ENCODE measurements around the gene TBC1D10A.

The TBC1D10A gene

DNA sequence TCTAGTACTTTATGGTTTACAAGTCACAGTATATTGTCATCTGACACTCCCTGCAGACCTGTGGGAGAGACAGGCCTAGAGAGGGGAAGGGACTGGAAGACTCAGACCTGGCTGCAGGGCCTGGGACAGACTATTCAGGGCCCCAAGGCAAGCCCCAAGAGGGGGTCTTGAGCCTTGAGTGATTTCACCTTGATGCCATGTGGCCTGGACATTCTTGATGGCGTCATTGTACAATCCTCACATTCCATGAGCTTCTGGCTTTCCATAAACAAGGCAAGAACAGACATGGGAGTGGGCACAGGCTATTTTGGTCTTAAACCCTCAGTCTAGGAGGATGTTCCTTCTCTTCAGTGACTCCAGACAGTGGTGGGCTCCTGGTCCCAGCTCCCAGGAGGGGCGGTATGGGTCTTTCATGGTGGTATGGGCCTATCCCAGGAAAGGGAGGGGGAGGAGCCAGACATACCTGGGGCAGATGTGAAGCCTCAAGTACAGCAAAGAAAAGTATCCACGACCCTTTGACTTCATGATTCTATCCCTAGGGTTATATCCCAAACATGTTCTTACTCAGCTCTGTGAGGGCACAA lies 1.8 kb upstream of the TBC1D10A start:
- TF ChIP-seq MYC (IDR thresholded peaks at IDR 0.05; ENCODE audit: low read depth, low read length): no peak
- TF ChIP-seq, protein P1, sequence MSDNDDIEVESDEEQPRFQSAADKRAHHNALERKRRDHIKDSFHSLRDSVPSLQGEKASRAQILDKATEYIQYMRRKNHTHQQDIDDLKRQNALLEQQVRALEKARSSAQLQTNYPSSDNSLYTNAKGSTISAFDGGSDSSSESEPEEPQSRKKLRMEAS (IDR thresholded peaks at IDR 0.05; ENCODE audit: low read depth, low read length): no peak
- TF ChIP-seq, protein P2, sequence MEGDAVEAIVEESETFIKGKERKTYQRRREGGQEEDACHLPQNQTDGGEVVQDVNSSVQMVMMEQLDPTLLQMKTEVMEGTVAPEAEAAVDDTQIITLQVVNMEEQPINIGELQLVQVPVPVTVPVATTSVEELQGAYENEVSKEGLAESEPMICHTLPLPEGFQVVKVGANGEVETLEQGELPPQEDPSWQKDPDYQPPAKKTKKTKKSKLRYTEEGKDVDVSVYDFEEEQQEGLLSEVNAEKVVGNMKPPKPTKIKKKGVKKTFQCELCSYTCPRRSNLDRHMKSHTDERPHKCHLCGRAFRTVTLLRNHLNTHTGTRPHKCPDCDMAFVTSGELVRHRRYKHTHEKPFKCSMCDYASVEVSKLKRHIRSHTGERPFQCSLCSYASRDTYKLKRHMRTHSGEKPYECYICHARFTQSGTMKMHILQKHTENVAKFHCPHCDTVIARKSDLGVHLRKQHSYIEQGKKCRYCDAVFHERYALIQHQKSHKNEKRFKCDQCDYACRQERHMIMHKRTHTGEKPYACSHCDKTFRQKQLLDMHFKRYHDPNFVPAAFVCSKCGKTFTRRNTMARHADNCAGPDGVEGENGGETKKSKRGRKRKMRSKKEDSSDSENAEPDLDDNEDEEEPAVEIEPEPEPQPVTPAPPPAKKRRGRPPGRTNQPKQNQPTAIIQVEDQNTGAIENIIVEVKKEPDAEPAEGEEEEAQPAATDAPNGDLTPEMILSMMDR (IDR thresholded peaks at IDR 0.05; ENCODE audit: low read depth, low read length): no peak
- no peak for TF ChIP-seq POLR2A (IDR thresholded peaks at IDR 0.05; ENCODE audit: extremely low read depth, insufficient read length)
- no peak overlapping the region for H3K4me3 ChIP-seq (ENCODE audit: low read depth, low read length)
- no peak for DNase-seq (ENCODE audit: low read depth)

DNA sequence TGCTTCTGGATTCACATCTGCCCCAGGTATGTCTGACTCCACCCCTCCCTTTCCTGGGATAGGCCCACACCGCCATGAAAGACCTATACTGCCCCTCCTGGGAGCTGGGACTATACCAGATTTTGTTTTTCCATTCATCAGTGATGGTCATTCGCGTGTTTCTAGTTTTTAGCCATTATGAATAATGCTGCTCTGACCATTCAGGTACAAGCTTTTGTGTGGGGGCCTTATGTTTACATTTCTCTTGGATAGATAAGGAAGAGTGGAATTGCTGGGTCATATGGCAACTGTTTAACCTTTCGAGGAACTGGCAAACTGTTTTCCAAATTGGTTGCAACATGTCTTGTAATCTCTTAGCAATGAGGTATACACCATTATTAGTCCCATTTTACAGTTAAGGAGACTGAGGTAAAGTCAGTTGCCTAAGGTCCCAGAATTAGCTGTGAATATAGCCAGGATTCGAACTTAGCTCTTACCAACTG lies 1.2 kb upstream of the TBC1D10A start:
- H3K4me3 ChIP-seq (ENCODE audit: low read depth, low read length): no peak overlapping the region

DNA sequence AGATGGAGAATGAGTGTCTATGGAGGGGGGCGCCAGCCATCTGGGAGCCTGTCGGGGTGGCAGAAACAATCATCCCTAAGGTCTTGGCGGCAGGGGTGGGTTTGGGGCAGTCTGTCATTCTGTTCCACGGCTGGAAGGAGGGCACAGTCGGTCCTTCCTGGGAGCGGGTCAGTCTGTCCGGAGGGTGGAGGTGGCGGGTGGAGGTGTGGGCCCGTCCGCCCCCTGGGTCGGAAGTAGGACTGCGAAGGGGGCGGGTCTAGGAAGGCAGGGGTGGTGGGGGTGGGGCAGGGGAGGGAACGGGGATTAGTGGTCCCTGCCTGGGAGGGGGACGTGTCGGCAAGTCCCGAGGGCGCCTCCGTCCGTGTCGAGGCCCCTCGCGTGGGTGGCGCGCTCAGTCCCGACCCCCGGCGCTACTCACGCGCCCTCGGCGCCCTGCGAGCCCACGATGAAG lies 461 bp downstream of the TBC1D10A start:
- H3K4me3 ChIP-seq (ENCODE audit: low read depth, low read length): peak overlapping the region; percentile 56
- DNase-seq (ENCODE audit: low read depth): no peak

More for the DNA sequence above, 1.2 kb upstream of the TBC1D10A start:
- no peak for DNase-seq (ENCODE audit: low read depth)
- TF ChIP-seq, protein P2 (IDR thresholded peaks at IDR 0.05; ENCODE audit: low read depth, low read length): no peak
- TF ChIP-seq POLR2A (IDR thresholded peaks at IDR 0.05; ENCODE audit: extremely low read depth, insufficient read length): no peak
- TF ChIP-seq, protein P1 (IDR thresholded peaks at IDR 0.05; ENCODE audit: low read depth, low read length): no peak
- no peak for TF ChIP-seq MYC (IDR thresholded peaks at IDR 0.05; ENCODE audit: low read depth, low read length)

DNA sequence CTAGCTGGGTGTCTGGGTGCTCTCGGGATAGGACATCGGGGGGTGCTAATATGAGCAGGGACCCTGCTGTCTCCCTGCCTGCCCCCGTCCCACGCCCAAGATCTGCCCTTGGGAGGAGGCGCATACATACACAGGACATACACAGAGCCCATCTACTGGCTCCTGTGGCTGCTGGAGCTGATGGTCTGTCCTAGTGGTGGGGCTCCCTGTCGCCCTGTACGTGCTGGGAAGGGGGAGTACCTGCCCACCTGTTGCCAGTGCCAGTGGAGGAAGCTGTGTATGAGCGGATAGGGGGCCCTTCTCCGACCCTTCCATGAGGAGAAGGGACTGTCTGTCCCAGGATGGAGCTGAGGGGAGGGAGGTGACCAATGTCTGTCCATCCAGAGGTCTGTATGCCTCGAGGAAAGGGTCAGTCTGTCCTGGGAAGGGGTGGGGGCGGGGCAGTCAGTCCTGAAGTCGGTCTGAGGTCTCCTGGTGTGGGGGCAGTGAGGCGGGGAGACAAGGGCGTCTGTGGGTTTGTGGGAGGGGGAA lies 952 bp downstream of the TBC1D10A start:
- no peak for DNase-seq (ENCODE audit: low read depth)
- peak overlapping the region; percentile 56 for H3K4me3 ChIP-seq (ENCODE audit: low read depth, low read length)
- no peak for TF ChIP-seq POLR2A (IDR thresholded peaks at IDR 0.05; ENCODE audit: extremely low read depth, insufficient read length)
- TF ChIP-seq, protein P2 (IDR thresholded peaks at IDR 0.05; ENCODE audit: low read depth, low read length): no peak
- TF ChIP-seq MYC (IDR thresholded peaks at IDR 0.05; ENCODE audit: low read depth, low read length): no peak
- TF ChIP-seq, protein P1 (IDR thresholded peaks at IDR 0.05; ENCODE audit: low read depth, low read length): no peak

More for the DNA sequence above, 461 bp downstream of the TBC1D10A start:
- TF ChIP-seq, protein P2 (IDR thresholded peaks at IDR 0.05; ENCODE audit: low read depth, low read length): no peak
- TF ChIP-seq, protein P1 (IDR thresholded peaks at IDR 0.05; ENCODE audit: low read depth, low read length): no peak
- no peak for TF ChIP-seq MYC (IDR thresholded peaks at IDR 0.05; ENCODE audit: low read depth, low read length)
- TF ChIP-seq POLR2A (IDR thresholded peaks at IDR 0.05; ENCODE audit: extremely low read depth, insufficient read length): no peak

DNA sequence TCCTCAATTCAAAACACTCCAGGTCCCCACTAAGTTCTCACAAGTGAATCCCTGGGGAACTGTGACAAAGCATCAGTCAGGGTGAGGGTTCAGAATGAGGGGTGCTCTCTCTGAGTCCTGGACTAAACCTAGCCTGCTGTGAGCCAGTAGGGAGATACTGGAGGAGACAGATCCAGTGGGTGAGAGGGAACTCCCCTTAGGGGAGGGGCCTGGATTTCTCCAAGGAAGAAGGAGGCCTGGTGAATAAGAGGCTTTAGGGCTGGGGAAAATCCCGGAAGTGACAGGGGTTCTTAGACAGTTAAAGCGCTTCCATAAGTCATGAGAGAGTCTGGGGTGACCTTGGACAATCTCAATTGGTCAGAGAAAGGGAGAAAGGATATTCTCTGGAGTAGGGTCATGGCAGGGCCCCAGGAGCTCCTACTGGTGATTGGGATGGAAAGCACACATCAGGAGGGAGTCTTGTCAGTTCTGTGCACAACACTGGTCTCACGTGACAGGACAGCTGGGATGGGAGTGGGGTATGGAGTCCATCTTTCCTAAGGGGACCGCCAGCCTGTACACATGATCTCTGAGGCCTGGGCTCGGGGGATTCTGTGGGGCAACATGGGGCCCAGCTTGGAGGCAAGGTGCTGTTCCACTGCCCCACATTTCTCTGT lies 1.5 kb downstream of the TBC1D10A start:
- DNase-seq (ENCODE audit: low read depth): no peak
- TF ChIP-seq MYC (IDR thresholded peaks at IDR 0.05; ENCODE audit: low read depth, low read length) (no peak), POLR2A (IDR thresholded peaks at IDR 0.05; ENCODE audit: extremely low read depth, insufficient read length) (no peak)
- TF ChIP-seq, protein P1 (IDR thresholded peaks at IDR 0.05; ENCODE audit: low read depth, low read length): no peak
- TF ChIP-seq, protein P2 (IDR thresholded peaks at IDR 0.05; ENCODE audit: low read depth, low read length): no peak
- no peak overlapping the region for H3K4me3 ChIP-seq (ENCODE audit: low read depth, low read length)
